Measurements from ENCODE around the gene PLXND1.

PLXND1 gene

GRCh38 chr3:129528589-129529100, 77.8 kb downstream of the PLXND1 start, which contains the start of gene RHO:
RHO (plus strand) TSS chr3:129528639; CDS start chr3:129528734, 95 bp downstream.
- no peak for DNase-seq (ENCODE audit: extremely low read depth, low read depth)
- H3K4me3 ChIP-seq (replicated peaks; ENCODE audit: low read depth, low read length) = no peak within 1 kb of the TSS
- TF ChIP-seq CTCF (IDR thresholded peaks at IDR 0.05; ENCODE audit: low read depth, low read length, missing control alignments) = no peak

GRCh38 chr3:129527262-129527661, 79.2 kb downstream of the PLXND1 start:
- TF ChIP-seq CTCF (IDR thresholded peaks at IDR 0.05; ENCODE audit: low read depth, low read length, missing control alignments) = no peak
- H3K4me3 ChIP-seq (replicated peaks; ENCODE audit: low read depth, low read length) = no peak overlapping the region
- no peak for DNase-seq (ENCODE audit: extremely low read depth, low read depth)

GRCh38 chr3:129526121-129526900, 80.2 kb downstream of the PLXND1 start:
- no peak overlapping the region for H3K4me3 ChIP-seq (replicated peaks; ENCODE audit: low read depth, low read length)
- no peak for TF ChIP-seq CTCF (IDR thresholded peaks at IDR 0.05; ENCODE audit: low read depth, low read length, missing control alignments)
- DNase-seq (ENCODE audit: extremely low read depth, low read depth) = no peak

- TF ChIP-seq CTCF (IDR thresholded peaks at IDR 0.05; ENCODE audit: low read depth, low read length, missing control alignments) = no peak
- no peak for DNase-seq (ENCODE audit: extremely low read depth, low read depth)
These were observed 81.0 kb downstream of the PLXND1 start for GRCh38 chr3:129525341-129525968.

GRCh38 chr3:129524081-129524480, 82.4 kb downstream of the PLXND1 start:
- no peak overlapping the region for H3K4me3 ChIP-seq (replicated peaks; ENCODE audit: low read depth, low read length)
- DNase-seq (ENCODE audit: extremely low read depth, low read depth) = no peak
- TF ChIP-seq CTCF (IDR thresholded peaks at IDR 0.05; ENCODE audit: low read depth, low read length, missing control alignments) = no peak

More at GRCh38 chr3:129525341-129525968, 81.0 kb downstream of the PLXND1 start:
- H3K4me3 ChIP-seq (replicated peaks; ENCODE audit: low read depth, low read length) = no peak overlapping the region

GRCh38 chr3:129522953-129523352, 83.5 kb downstream of the PLXND1 start:
- no peak for DNase-seq (ENCODE audit: extremely low read depth, low read depth)
- TF ChIP-seq CTCF (IDR thresholded peaks at IDR 0.05; ENCODE audit: low read depth, low read length, missing control alignments) = no peak
- no peak overlapping the region for H3K4me3 ChIP-seq (replicated peaks; ENCODE audit: low read depth, low read length)
